ENCODE results near the gene ACVRL1. TPM values are rescaled to one million over a fixed set of nuclear protein-coding genes. Genes with fewer than 3 reads are reported as not detected.

ACVRL1 gene
- total and polyA plus RNA-seq, 9 of the 15 experiments (the other 6 are each of a cell fraction or from before 2014, with no cell fraction given): 0.07 to 1.4 (median 0.30) TPM

DNA sequence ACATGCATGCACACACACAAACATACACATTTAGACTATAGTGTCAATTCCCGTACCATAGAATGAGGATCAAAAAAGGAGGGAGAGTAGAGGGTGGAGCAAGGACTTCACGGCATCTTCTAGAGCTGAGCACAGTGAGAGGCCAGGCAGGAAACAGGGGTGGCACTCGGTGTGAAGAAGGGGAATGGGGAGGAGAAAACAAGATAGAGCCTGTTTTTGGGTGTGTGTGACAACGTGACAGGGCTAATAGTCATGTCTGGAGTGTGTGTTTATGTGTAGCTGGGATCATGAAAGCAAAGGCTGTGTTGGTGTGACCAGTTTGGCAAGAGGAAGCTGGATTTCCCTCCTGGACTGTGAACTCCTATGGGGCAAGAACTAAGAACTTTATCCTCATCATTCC lies 34.3 kb downstream of the ACVRL1 start (continued):
- no peak for TF ChIP-seq CBX5 (IDR thresholded peaks at IDR 0.05; ENCODE audit: borderline replicate concordance, low read depth)
- TF ChIP-seq NCOA6 (IDR thresholded peaks at IDR 0.05): no peak
- no peak for TF ChIP-seq ZZZ3 (IDR thresholded peaks at IDR 0.05)
- TF ChIP-seq ETS2 (tag; IDR thresholded peaks at IDR 0.05; ENCODE audit: borderline replicate concordance, poor library complexity, severe bottlenecking): no peak
- no peak for TF ChIP-seq ZNF134 (CRISPR knock-in tag; conservative IDR thresholded peaks at IDR 0.05)
- no peak for TF ChIP-seq HEY1 (CRISPR knock-in tag; IDR thresholded peaks at IDR 0.05; ENCODE audit: borderline replicate concordance)
- TF ChIP-seq MEF2D (tag; conservative IDR thresholded peaks at IDR 0.05; ENCODE audit: low read depth): no peak
- TF ChIP-seq NFE2L1 (tag; IDR thresholded peaks at IDR 0.05; ENCODE audit: borderline replicate concordance, low read depth): no peak
- no peak for TF ChIP-seq RHOXF2B (CRISPR knock-in tag; conservative IDR thresholded peaks at IDR 0.05)
- no peak for TF ChIP-seq FOXA1 (IDR thresholded peaks at IDR 0.05; ENCODE audit: borderline replicate concordance)
- no peak for TF ChIP-seq SMARCB1 (IDR thresholded peaks at IDR 0.05; ENCODE audit: insufficient read length, low read depth)
- no peak for TF ChIP-seq NFIC (IDR thresholded peaks at IDR 0.05)
- no peak for TF ChIP-seq BACH1 (tag; IDR thresholded peaks at IDR 0.05)

DNA sequence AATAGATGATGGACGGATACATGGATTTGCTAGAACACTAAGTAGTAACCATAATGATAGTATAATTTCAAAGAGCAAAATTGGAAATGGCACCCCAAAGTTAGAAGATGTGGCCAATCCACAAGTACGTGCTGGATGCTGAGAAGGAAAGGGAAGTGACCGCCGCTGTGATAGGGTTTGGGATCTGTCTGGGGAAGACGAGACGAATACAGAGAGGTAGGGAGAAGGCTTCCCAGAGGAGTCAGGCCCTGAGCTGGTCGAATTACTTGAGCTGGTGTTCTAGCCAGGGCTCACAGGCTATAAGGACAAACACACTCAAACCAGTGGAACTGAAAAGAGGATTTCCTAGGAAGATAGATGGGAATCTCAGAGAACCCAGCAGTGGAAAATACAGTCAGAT lies 34.8 kb downstream of the ACVRL1 start:
- no peaks in the 10 kb centered on the region for H4K20me1 ChIP-seq (replicated peaks; ENCODE audit: control insufficient read depth, insufficient read depth, low read length)
- no peak overlapping the region for H3K4me3 ChIP-seq
- BruUV-seq (replicated peaks): no TSS peak
- H3K4me1 ChIP-seq (replicated peaks in 1 of 2; ENCODE audit: control insufficient read depth in 2 of 2, insufficient read depth in 2 of 2, low read length in 2 of 2): peaks cover 0 to 4% of the 10 kb centered on the region in 2 experiments; a peak in 1 of 5 replicates
- 28% methylated on average over 7 of the region's 7 CpGs for WGBS (ENCODE audit: insufficient coverage, low coverage, missing lambda C conversion rate)
- ATAC-seq (no peak), FAIRE-seq (no peak), DNase-seq (ENCODE audit: extremely low read depth in 1 of 4, low spot score in 3 of 4) (no peak)
- intact Hi-C loops (cut with micrococcal nuclease) (no loop called here), in situ Hi-C loops (cut with MboI) (no loop called here)
- peaks cover 4% of the 10 kb centered on the region; the same call in 1 of the 2 replicates for H3K9me3 ChIP-seq (replicated peaks; ENCODE audit: control insufficient read depth, insufficient read depth, low read depth, low read length)
- H3K9ac ChIP-seq (ENCODE audit: insufficient read depth in 1 of 2, low read depth in 2 of 2, low read length in 2 of 2): no peak overlapping the region
- H3K79me2 ChIP-seq (ENCODE audit: control insufficient read depth, insufficient read depth, low read length): no peaks in the 10 kb centered on the region
- H3K27ac ChIP-seq (ENCODE audit: extremely low read depth, low read depth, low read length): no peak overlapping the region
- H2AFZ ChIP-seq (ENCODE audit: low read depth, low read length): no peak overlapping the region
- CTCF ChIA-PET (ENCODE audit: low intra/inter-chr PET ratio): no interaction called here
- peaks cover 5 to 27% of the 10 kb centered on the region in 2 experiments; a peak in 3 of 5 replicates for H3K27me3 ChIP-seq (ENCODE audit: control insufficient read depth in 2 of 2, insufficient read depth in 2 of 2, low read length in 2 of 2)
- H3K4me2 ChIP-seq (ENCODE audit: insufficient read depth, low read length): no peak overlapping the region
- H3K36me3 ChIP-seq (ENCODE audit: control insufficient read depth, insufficient read depth, low read length): no peaks in the 10 kb centered on the region
- POLR2A ChIA-PET: no interaction called here
- H3K9me1 ChIP-seq (ENCODE audit: control insufficient read depth, insufficient read depth, low read length): no peaks in the 10 kb centered on the region
- TF ChIP-seq ZNF175 (CRISPR knock-in tag; IDR thresholded peaks at IDR 0.05; ENCODE audit: low read depth) (no peak), HNRNPH1 (optimal IDR thresholded peaks at IDR 0.05; ENCODE audit: low read depth, low read length) (no peak), ZNF512 (tag; IDR thresholded peaks at IDR 0.05) (no peak), ILK (tag; IDR thresholded peaks at IDR 0.05; ENCODE audit: borderline replicate concordance, low read depth) (no peak), MXI1 (IDR thresholded peaks at IDR 0.05; ENCODE audit: low read depth, low read length) (no peak)
- TF ChIP-seq, protein P1, sequence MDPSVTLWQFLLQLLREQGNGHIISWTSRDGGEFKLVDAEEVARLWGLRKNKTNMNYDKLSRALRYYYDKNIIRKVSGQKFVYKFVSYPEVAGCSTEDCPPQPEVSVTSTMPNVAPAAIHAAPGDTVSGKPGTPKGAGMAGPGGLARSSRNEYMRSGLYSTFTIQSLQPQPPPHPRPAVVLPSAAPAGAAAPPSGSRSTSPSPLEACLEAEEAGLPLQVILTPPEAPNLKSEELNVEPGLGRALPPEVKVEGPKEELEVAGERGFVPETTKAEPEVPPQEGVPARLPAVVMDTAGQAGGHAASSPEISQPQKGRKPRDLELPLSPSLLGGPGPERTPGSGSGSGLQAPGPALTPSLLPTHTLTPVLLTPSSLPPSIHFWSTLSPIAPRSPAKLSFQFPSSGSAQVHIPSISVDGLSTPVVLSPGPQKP (CRISPR knock-in tag; IDR thresholded peaks at IDR 0.05): no peak
- TF ChIP-seq, protein P2, sequence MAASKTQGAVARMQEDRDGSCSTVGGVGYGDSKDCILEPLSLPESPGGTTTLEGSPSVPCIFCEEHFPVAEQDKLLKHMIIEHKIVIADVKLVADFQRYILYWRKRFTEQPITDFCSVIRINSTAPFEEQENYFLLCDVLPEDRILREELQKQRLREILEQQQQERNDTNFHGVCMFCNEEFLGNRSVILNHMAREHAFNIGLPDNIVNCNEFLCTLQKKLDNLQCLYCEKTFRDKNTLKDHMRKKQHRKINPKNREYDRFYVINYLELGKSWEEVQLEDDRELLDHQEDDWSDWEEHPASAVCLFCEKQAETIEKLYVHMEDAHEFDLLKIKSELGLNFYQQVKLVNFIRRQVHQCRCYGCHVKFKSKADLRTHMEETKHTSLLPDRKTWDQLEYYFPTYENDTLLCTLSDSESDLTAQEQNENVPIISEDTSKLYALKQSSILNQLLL (CRISPR knock-in tag; IDR thresholded peaks at IDR 0.05; ENCODE audit: borderline replicate concordance): no peak
